Superior temporal gyrus (tissue), 1 donor: ENCODE data around the gene THG1L.

Experiments used
- DNase-seq: peaks from one replicate; pipeline ENCODE4 v3.0.0-alpha.2; 2016; ENCODE audit errors: extremely low spot score

THG1L gene

DNA sequence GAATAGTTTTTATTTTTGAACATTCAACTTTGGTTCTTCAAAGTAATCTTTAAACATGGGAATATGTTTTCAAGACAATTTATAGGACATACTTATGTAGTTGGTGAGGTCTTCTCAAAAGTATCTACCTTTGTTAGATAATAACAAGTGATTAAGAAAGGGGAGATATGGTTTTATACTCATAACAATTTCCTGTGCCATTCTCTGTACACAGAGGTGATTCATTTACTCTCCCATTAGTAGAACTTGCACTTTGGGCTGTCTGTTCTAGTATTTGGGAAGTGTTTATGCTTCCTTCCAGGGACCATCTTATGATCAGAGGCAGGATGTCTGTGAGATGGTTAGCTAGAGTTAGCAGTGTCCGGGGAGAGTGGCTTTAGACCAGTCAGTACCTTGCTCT, 27.5 kb downstream of the THG1L start:
- no peak for DNase-seq

GRCh38 chr5:157761690-157762621, 30.7 kb downstream of the THG1L start:
- peak; percentile 83 for DNase-seq

- DNase-seq = no peak
Measured at GRCh38 chr5:157764531-157764930, 33.3 kb downstream of the THG1L start.

DNA sequence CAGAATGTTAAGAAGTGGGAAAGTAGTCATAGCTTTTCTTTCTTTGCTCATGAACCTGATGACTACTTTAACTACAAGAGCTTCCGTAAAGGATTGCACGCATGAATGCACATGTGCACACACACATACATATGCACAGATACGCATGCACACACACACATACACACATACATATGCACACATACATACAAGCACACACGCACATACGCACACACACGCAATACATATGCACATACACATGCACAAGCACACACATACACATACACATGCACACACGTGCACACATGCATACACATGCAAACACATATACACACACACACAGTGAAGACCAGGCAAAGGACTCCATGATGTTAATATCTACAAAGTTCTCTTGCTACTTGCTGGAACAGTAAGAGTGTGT, 35.2 kb downstream of the THG1L start:
- no peak for DNase-seq

GRCh38 chr5:157766902-157767301, 35.7 kb downstream of the THG1L start:
- DNase-seq = no peak

DNA sequence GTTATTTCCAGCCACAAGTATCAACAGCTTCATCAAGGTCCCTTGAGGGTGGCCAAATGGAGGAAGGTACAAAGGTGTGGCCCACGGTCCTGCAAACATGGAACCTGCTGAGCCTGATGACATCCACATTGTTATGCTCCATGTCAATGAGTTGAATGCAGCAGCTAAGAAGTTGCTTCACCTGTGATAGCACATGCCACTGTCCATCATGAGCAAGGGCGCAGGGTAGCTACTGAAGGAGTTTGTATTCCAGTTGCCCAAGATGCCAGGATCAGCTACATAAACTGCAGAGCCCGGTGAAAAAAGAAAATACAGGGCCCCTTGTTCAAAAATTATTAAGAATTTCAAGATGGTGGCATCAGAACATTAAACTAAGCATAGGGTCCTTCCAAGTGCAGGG, 36.5 kb downstream of the THG1L start:
- DNase-seq = no peak

GRCh38 chr5:157770665-157771064, 39.4 kb downstream of the THG1L start:
- no peak for DNase-seq

GRCh38 chr5:157772127-157772526, 40.9 kb downstream of the THG1L start:
- DNase-seq = no peak

DNA sequence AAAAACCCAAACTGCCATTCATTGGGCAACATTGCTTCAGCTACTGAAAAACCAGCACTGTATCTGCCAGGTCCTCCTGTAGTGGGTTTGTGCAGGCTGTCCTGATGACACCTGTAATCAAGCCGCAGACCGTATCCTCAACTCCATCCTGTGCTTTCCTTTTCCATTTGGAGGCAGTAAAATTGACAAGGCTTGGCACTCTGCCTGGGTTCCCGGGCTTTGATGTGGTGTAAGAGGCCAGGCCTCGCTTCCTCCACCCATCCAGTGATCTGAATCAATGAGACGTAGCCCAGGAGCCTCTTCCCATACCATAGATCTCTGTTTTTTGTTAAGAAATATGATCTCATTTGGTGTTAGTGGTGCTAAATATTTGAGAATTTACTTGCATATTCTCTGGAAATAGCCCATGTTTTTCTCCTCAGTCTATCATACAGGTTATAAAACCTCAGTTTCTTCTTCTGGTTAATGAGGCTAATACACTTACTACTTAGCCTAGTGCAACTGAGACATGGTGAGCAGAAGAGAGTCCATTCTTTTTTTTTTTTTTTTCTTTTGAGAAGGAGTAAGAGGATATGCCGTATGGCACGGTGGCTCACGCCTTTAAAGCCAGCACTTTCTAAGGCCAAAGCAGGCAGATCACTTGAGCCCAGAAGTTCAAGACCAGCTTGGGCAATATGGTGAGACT, 47.0 kb downstream of the THG1L start:
- DNase-seq = no peak

GRCh38 chr5:157779221-157779620, 48.0 kb downstream of the THG1L start:
- DNase-seq = no peak

GRCh38 chr5:157785801-157786200, 54.6 kb downstream of the THG1L start:
- DNase-seq = no peak
